ENCODE results near the gene SERPINE2.
A peak's percentile ranks its signal among the peaks of the same experiment; 100 is the strongest.
"Not testable (repeated sequence)": the region's sequence is repeated elsewhere in the genome, so short reads cannot be mapped to it uniquely, and the experiment has no call there.

Gene SERPINE2

GRCh38 chr2:223943135-223943534 is 96.0 kb downstream of the SERPINE2 start:
- DNase-seq (ENCODE audit: low spot score), result no peak

DNA sequence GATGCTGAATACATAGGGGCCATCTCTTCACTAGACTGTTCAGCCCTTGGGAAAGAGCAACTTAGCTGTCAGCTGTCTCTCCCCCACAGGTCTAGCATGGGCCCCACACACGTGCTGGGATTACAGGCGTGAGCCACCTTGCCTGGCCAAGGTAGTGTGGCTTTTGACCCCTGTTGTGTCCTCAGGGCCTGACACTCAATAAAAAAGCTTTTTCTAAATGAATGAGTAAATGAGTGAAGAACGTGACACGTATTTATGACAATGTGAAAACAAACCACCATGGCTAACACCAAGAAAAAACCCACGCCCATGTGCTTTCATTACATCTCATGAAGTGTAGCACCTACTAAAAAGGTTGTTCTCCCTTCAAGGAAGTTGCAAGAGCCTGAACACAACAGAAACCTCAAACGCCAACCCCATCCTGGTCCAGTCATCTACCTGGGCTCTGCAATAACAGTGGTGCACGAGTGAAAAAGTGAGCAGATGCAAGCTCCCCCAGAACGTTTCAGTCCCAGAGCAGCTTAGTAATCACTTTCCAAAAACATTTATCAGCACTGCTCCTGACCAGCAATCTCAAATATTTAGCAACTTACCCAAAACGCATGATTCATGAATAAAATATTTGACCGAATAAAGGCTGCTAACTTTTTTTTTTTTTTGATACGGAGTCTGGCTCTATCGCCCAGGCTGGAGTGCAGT is 97.4 kb downstream of the SERPINE2 start:
- no peak for DNase-seq (ENCODE audit: low spot score)

DNA sequence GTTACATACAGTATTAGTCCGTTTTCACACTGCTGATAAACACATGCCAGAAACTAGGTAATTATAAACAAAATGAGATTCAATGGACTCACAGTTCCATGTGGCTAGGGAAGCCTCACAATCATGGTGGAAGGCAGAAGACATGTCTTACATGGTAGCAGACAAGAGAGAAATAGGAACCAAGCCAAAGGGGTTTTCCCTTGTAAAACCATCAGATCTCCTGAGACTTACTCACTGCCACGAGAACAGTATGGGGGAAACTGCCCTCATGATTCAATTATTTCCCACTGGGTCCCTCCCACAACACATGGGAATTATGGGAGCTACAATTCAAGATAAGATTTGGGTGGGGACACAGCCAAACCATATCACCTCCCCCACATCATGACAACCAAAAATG is 99.6 kb downstream of the SERPINE2 start:
- DNase-seq (ENCODE audit: low spot score), result not testable (repeated sequence)

- no peak for DNase-seq (ENCODE audit: low spot score)
Observed at GRCh38 chr2:223937535-223937934, 101.6 kb downstream of the SERPINE2 start.

DNA sequence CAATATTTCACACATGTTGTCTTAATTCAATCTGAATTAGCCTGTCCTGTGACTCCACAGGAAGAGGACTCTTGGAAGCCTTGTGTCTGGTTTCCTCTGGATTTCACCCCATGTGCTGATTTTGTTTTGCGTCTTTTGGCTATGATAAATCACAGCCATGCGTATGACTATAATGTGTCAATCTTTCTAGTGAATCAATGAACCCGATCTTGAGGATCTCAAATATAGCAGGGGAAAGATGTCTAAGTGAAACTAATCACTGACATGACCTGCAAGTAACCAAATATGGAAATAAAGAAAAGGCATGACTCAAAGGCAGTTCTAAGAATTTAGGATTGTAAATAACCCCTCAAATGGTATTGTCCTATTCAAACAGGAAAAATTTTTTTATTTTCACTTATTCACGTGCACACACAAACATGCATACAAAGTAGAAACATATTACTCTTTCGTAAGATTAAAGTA is 102.2 kb downstream of the SERPINE2 start:
- DNase-seq (ENCODE audit: low spot score), result no peak

DNA sequence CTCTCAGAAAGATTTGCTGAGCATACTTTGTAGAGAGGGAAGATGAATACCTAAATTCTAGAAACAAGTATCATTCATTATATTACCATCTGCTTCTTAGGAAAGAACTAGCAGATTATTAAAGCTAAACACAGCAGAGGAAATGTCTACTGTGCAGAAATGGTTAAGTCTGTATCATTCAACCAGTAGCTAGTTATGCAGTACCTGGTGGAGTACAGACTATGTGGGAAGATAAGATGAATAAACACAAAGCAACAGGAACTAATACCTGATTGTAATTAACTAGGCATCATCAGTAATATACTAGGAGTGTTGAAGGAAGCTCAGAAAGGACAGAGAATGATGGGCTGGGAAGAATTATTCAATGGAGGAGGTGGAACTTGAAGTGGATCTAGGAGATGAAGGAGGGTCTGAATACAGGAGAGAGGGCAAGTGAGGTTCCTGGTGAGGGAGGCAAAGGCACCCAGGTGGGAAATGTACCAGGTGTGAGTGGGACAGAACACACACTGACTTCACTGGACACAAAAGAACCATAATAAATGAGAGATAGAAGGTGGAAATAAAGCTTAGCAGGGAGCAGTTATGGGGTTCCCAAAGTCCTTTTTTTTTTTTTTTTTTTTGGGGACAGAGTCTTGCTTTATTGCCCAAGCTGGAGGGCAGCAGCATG is 103.5 kb downstream of the SERPINE2 start:
- no peak for DNase-seq (ENCODE audit: low spot score)

DNA sequence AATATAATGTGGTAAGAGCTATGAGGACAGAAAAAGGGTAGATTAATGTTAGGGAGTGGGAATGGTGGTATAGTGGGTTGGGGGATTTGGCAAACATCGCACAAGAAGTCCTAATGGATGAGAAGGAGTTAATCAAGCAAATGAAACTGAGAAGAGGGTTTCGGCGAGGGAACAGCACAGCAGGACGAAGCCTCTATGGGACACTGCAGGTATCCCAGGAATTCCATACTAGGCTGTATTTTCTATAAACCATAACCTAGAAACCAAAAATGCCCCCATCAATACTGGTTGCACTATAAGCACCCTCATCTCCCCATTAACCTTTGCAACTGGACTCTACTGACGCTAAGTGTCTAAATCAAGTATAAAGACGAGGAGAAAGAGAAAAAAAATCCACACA is 104.2 kb downstream of the SERPINE2 start:
- DNase-seq (ENCODE audit: low spot score), result no peak

DNA sequence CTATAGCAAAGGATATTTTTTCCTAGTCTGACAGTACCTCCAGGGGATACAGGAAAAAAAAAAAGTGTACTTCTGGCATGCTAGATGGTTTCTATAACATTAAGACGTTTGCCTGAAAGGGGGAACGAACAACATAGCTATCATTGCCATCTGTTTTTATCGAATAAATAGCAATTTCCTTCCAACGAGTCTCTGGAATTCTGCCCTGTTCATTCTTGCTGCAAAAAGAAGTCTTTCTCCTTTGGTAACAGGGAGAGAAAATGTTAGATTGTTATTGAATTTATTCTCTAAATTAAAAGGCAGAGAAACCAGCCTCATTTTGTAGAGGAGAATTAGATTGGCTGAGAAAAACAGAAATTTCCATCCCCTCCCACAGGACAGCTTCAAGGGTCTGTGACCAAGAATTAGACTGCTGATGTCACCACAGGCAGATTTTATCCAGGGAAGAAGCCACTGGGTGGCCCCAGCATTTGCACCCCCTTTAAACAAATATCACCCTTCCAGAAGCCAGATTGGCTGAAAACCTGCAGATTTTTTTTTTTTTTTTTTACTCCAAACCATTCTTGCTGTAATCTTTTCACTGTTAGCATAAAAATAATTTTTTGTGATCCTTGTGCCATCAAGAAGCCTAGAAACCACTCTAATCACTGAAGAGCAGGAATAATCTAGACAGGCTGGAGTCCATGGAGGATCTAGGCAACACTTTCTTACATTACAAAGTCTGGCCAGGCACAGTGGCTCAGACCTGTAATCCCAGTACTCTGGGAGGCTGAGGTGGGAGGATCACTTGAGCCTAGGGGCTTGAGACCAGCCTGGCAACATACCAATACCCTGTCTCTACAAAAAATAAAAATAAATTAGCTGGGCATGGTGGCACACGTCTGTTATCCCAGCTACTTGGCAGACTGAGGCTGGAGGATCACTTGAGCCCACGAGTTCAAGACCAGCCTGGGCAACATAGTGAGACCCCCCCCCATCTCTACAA is 106.0 kb downstream of the SERPINE2 start:
- no peak for DNase-seq (ENCODE audit: low spot score)

- DNase-seq (ENCODE audit: low spot score), result peak; percentile 91
Observed at GRCh38 chr2:223930103-223930976, 108.7 kb downstream of the SERPINE2 start.

DNA sequence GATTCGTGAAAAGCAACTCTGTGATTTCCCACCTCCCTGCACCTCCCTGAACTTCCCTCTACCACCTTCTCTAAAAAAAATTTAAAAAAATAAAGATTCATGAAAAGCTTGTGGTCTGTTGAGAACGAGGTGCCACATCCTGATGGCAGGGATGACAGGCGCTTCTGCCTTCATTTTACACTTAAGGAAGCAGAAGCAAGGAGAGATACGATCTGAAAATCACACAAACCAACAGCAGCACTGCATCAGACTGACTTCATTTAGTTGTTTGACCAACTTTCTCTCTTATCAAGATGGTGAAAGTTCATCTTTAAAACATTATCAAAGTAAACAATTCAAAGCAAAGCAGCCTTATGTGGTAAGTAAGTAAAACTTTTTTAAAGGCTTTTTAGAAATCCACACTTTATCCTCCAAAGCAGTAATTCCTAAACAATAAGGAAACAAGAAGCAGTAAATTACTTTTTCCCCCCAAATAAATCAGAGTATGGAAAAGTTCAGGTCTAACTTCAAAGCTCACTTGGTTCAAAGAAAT is 109.4 kb downstream of the SERPINE2 start:
- DNase-seq (ENCODE audit: low spot score), result no peak

- no peak for DNase-seq (ENCODE audit: low spot score)
Observed at GRCh38 chr2:223928113-223929006, 110.7 kb downstream of the SERPINE2 start.

GRCh38 chr2:223925106-223925505 is 114.0 kb downstream of the SERPINE2 start:
- no peak for DNase-seq (ENCODE audit: low spot score)
